HG02938 (cell line): ENCODE results near the gene COL5A1.
"Not testable (repeated sequence)": the region's sequence is repeated elsewhere in the genome, so short reads cannot be mapped to it uniquely, and the experiment has no call there.

ENCODE experiments used
- ATAC-seq: cut with Tn5 transposase; IDR thresholded peaks from one replicate; pipeline ENCODE4 v1.9.1; 2021; ENCODE audit warnings: mild to moderate bottlenecking, moderate library complexity; ENCODE audit not compliant: unreplicated experiment

The COL5A1 gene

DNA sequence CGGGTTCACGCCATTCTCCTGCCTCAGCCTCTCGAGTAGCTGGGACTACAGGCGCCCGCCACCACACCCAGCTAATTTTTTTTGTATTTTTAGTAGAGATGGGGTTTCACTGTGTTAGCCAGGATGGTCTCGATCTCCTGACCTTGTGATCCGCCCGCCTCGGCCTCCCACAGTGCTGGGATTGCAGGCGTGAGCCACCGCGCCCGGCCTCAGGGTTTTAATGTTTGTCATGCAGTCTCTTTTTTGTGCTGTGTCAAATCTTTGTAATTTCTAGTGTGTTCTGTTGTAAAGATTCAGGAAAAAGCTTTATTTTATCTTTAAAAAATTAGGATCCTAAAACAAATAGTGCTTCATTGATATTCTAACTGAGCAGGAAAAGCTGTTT lies 62.1 kb downstream of the COL5A1 start:
- not testable (repeated sequence) for ATAC-seq

DNA sequence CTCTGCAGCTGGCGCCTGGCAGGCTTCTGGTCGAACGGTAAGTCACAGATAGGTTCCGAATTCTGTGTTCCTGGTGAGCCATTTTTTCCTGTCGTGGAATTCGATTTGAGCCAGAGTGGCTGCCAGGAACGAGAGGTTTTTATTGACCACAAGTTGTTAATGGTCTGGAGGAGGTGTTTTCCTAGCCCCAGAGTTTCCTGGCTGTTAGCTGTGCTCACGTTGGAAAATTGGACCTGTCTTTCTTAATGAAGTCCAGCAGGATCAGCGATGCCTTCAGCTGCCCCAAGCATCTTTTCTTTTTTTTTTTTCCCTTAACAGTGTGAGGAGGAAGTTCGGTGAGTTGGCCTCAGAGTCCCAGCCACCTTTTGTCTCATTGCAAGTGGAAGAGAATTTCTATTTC lies 62.9 kb downstream of the COL5A1 start:
- ATAC-seq: no peak

DNA sequence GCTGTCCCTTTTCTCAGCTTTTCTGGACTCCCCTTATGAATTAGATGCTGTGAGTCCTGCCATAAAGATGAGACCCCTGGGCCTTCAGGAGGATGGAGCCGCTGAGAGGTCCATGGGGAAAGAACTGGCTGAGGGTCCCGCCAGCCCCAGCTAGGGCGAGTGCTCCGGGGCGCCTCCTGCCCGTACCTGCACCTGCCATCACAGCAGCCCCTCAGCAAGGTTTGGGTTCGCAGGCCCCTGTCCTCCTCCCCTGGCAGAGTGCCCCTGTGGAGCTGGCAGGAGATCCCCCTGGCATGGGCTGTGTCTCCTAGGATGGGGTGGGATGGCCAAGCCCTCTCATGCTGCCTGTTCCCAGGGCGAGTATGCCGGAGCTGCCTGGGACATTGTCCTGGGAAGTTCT lies 64.2 kb downstream of the COL5A1 start:
- no peak for ATAC-seq

DNA sequence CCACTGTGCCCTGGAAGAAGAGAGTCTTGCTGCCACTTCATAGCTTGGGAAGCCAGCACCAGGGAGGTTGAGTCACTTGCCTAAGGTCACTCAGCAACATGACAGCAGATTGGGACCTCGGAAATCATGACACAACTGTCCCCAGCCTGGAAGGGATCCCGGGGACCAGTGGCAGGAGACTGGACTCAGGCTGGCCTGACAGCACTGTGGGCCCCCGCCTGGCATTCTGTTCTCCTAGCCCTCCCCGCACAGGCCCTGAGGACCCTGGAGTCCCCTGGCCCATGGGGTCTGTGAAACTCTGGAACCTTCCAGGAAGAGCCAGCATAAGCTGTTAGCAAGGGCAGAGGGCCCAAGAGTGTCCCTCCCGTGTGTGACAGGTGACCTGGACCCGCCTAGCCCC lies 64.9 kb downstream of the COL5A1 start:
- no peak for ATAC-seq

DNA sequence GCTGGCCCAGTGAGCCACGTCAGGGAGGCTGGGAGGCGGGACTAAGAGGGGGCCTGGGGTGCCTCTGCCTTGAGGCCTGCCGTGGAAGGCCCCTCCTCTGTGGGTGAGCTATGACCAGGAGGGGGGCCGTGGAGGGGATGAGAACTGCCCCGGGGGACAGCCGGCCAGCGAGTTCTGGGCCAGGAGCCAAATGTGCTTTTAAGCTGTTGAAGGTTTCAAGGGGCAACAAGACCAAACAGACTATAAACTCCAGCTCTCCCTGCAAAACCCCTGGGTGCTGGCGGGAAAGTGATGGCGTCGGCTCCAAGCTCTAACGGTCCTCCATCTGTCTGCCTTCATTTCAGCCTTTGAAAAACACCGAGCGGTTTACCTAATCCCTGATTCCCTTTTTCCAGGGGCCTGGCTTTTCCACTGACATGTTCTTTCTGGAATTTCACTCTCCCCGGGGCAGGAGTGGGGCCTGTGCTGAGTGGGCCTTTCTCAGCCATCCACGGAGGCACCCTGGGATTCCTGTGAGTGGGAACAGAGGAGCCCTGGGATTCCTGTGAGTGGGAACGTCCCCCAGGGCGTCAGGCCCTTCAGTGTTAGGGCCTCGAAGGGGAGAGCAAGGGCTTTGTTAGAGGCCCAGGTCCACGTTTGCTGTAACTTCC lies 65.6 kb downstream of the COL5A1 start:
- ATAC-seq: no peak

DNA sequence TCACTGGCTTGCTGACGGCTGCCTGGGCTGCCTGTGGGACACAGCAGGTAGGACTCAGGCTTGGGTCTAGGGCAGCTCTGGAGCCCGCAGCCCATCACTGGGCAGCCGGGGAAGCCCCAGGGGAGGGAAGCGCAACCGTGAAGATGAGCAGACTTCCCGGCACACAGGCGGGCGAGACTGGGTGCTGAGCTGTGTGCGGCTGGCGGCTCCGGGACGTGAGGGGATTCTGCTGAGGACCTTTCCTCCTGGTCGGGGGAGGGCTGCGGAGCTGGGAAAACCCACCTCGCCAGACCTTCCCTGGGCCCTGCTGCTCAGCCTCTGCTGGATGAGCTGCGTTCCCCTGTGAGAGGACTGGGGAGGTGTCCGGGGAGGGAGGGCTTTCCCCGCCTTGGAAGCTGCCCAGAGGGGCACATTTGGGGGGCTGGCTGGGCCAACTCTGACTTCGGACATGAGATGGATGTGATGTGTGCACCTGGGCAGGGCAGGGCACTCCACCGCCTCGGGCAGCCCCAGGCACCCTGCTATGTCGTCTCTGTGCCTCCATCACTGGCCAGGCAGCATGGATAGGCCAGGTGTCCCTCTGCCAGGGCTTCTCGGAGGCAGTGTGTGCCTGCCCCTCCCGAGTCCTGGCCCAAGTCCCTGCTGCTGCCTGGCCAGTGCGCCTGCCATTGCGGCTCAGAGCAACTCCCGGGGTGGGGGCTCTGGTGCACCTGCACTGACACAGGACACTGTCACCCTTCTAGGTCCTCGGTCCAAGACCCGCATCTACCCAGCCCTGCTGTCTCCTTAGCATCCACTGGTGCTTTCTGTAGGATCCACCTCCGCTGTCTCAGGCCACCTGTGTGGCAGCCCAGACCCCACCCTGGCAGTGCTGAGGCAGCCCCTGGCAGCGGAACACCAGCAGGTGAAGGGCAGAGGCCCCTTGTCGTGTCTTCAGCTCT lies 66.4 kb downstream of the COL5A1 start:
- no peak for ATAC-seq

DNA sequence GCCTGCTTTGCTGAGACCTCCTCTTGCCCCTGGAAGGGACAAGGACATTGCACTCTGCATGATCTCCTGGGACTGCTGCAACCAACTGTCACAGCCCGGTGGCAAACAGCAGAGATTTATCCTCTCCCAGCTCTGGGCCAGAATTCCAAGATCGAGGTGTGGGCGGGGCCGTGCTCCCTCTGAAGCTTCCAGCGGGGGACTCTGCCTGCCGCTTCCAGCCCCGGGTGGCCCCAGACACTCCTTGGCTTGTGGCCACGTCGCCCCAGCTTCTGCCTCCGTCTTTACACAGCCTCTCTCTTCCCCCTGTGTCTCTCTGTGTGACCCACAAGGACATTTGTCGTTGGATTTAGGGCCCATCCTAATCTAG lies 67.1 kb downstream of the COL5A1 start:
- ATAC-seq: no peak

DNA sequence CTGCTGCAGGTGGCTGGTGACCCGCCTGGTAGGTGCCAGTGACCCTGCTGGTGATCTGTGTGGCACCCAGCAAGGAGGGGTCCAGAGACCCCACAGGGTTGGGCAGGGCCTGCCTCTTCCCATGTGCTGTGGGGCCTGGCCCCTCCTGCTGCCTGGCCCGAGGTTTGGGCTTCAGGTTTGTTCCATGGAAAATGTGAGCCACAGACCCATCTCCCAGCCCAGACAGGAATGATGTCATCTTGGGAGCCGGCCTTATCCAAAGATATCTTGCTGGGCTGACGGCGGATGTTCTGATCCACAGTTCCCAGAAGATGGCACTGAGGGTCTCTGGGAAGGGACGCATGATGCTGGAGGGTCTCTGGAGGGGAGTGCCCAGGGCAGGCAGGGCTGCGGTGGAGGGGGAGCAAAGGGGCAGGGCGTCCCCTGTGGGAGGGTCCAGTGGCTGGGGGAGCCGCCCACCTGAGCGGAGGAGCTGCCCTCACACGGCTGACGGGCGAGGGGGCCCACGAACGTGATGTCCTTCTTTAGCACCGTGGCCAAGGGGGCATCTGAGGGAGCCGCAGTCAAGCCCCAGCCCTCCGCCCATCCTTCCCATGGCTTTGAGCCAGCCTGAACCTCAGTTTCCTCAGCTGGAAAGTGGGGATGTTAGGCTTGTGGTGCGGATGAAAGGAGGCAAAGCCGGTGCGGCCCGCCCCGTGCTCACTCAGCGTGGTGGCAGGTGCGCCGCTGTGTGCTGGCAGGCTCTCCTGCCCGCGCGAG lies 68.1 kb downstream of the COL5A1 start:
- ATAC-seq: no peak

DNA sequence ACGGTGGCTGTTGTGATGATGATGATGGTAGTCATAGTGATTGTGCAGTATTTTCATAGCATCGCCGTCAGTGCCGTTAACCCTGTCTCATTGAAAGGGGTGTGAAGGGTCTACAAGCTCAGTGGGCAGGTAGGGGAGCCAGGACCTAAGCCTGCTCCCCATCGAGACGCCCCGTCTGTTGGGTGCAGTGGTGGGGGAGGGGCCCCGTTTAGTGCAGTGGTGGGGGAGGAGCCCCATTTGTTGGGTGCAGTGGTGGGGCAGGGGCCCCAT lies 68.6 kb downstream of the COL5A1 start:
- no peak for ATAC-seq

DNA sequence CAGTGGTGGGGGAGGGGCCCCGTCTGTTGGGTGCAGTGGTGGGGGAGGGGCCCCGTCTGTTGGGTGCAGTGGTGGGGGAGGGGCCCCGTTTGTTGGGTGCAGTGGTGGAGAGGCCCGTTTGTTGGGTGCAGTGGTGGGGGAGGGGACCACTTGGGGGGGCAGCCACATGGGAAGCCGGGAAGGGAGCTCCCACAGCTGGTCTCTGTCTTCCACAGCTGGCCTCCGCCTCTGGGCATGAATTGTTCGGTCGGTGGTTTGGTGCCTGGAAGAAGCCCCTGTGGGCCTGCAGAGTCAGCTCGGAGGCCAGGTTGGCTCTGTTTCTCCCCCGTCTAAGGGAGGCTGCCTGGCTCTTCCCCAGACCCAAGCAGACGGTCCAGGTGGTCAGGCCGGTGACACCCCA lies 69.3 kb downstream of the COL5A1 start:
- ATAC-seq: no peak

DNA sequence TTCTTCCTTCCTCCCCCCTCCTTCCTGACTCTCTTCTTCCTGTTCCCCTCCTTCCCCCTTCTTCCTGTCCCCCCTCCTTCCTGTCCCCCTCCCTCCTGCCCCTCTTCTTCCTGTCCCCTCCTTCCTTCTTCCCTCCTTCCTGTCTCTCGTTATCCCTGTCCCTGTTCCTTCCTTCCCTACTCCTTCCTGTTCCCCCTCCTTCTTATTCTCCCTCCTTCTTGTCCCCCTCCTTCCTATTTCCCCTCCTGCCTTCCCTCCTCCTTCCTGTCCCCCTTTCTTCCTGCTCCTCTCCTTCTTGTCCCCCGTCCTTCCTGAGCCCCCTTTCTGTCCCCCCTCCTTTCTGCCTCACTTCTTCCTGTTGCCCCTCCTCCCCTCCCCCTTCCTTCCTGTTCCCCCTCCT lies 70.6 kb downstream of the COL5A1 start:
- ATAC-seq: no peak

DNA sequence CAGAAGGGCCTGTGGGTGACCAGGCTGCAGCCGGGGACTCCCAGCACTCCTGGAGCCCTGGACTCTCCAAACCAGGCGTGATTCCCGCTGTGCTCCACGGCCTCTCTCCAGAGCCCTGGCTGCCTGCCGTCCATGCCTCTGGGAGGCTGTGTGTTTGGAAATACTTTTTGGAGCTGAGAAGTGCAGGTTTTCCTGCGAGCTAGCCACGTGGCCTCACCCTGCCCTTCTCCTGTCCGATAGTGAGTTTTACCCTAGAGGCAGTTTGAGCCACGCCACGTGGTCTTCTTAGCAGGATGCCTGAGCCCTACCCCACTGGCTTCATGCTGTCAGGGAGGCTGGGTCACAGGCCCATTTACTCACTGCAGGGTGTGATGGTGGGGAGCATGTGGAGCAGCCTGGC lies 71.3 kb downstream of the COL5A1 start:
- no peak for ATAC-seq

DNA sequence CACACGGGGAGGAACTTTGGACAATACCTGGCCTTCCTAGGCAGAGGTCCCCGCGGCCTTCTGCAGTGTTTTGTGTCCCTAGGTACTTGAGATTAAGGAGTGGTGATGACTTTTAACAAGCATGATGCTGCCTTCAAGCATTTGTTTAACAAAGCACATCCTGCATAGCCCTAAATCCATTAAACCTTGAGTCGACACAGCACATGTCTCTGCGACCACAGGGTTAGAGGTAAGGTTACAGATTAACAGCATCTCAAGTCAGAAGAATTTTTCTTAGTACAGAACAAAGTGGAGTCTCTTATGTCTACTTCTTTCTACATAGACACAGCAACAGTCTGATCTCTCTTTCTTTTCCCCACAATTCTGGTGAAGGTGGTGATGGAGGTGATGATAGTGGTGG lies 73.9 kb downstream of the COL5A1 start:
- ATAC-seq: not testable (repeated sequence)

DNA sequence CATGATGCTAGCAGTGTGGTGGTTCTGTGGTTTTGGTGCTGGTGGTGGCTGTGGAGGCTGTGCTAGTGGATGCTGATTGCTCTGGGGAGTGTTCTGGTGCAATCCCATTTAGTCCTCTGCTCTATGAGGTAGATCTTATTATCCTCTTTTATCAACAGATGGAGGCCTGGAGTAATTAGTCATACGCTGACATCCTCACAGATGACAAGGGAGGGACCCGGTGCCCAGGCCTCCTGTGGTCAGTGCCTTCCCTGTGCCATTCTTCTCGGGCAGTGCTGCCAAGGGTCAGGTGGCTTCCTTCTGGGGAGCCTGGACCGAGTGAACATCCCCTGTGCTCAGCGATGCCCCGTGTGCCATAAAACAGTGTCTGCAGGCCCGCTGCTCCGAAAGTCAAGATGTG lies 74.5 kb downstream of the COL5A1 start:
- no peak for ATAC-seq

DNA sequence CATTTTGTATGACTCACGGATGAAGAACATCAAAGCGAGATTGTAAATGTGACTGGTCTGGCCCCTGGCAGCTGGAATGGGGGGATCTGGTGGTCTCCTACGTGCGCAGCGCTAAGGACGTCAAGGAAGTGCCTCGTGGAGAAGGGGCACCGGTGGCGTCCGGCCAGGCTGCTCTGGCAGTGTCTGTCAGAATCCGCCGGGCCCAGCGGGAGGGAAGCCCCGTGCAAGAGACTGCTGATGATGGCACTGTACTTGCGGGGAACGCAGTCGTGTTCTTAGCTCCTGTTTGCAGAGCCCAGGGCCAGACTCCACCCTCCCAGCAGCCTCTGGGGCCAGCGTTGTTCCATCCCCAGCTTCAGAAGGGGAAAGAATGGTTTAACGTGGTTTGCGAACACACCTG lies 75.5 kb downstream of the COL5A1 start:
- no peak for ATAC-seq

DNA sequence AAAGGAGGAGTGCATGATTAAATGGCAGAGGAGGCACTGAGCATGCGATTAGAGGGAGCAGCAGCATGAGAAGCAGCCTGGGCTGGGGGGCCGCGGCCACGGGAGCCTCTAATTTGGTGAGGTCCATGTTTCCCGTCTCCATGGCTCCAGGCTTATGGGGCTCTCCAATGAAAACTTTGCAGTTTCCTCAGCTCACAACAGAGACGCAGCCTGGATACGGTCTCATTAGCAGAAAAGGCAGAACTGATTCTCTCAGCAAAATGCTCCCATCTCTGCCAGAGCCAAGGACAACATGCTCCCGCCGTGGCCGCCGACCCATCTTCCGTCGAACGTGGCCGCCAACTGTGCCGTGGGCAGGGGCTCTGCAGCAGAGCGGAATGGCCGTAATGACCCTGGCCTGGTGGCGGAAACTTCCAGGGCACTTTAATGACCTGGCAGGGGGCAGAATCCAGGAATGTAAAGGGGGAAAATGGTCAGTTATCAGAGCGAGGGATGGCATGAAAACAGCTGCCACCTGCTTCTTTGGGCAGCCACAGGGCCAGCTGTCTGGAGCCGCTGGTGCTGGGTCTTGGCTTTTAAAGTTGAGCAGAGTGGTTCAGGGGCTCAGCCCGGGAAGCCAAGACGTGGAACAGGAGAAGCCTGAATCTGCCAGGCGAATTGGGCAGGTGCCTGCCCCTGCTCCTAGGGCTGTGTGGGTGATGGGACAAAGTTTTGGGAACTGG lies 76.5 kb downstream of the COL5A1 start:
- ATAC-seq: no peak

DNA sequence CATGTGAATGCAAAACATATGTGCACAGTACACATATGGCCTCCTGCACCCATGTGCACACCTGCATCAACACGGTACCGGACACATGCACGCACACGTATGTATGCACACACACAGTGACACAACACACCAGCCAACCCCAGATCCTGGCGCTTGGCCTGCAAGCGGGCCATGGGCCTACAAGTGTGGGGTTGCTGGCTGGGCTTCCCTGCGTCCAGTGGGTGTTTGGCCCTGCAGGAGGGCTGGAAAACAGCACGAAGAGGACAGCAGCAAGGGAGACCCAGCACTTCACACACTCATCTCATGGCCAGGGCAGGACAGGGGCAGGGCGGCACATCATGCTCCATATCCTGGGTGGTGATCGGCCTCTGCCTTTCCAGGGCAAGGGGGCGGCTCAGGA lies 77.7 kb downstream of the COL5A1 start:
- ATAC-seq: no peak

DNA sequence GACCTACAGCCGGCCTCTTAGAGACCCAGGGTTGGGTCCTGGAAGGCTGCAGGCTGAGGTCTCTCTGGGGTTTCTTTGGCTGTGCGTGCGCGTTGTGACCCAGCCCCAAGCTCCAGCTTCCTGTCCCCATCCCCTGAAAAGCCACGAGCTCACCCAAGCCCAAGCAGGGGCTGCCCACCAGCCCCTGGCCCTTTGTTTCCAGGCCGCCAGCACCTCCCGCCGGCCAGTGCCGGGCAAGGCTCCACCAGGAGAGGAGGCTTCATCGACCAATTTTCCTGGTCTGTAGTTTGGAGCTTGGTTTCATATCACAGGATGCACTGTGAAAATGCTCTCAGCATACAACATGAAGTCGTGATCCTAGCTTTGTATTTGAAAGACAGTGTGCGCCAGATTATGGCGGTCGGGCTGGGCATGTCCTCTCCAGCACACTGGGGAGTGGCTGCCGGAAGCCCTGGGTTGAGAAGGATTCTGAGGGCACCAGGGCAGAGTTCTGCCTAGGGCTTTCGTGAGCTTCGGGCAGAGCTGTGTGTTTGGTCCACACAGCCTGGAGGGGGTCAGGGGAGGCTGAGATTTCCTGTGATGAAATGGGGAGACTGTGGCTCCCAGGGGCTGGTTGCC lies 78.6 kb downstream of the COL5A1 start:
- no peak for ATAC-seq

DNA sequence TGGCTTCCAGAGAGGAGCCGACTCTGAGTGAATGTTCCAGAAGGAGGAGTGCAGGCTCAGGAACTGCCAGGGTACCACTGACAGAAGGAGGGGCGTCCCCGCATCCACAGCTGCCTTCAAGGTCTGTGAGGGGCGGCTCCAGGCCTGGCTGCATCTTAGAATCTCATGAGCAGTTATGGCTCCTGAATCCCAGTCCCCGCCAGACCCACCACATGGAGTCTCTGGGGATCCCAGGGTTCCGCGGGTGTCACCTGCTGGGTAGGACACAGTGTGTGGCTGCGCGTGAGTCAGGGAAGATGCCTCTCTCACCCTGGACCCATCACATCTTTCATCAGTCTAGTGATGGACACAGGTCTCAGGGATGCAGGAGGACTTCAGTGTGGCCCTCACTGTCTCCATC lies 79.2 kb downstream of the COL5A1 start:
- ATAC-seq: no peak

DNA sequence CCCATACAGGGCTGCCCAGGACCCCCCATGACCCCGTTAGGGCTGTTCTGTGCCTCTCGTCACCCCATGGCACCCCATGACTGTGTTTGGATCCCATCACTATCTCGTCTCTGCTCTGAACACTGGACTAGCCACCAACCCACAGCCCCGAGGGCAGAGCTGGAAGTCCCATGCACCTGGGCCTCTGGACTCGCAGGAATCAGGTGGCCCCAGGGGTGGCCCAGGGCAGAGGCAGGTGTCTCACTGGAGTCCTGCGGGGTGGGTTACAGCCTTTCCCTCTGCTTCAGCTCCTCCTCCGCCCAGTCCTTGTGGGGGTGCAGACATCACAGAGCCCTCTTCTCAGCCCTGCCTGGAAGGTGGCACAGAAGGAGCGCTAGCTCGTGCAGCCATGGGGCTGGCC lies 79.7 kb downstream of the COL5A1 start:
- ATAC-seq: no peak

DNA sequence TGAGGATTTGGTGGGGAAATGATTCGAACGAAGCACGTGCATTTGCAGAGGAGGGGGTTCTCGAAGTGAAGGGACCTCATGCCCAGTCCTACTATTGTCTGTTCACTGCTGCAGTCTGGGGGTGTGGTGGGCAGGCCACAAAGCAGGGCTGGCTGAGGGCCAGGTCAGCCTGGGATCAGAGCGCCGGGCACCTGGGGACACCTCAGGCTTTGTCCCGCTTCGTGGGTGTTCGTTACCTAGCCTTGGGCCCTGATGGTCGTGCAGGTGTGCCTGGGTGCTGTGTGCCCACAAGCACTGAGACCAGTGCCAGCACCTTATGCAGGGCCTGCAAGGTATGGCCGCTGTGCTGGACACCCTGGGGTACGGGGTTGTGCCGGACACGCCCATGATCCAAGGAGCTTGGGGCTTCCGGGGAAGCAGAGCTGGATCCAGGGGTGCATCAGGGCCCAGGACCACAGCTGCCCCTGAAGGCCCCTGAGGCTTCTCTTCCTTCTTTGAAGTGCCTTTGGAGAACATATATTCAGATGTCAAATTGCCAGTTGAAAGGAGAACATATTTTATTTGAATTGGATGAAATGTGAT lies 80.6 kb downstream of the COL5A1 start:
- ATAC-seq: no peak
